Activated gamma-delta T cell treated with anti-CD3 and anti-CD28 coated beads, Interleukin-2, amount 50 U/mL, for 16 hours (primary cell): Measurements from ENCODE around the gene ABHD17C.
"Not testable (repeated sequence)": the region's sequence is repeated elsewhere in the genome, so short reads cannot be mapped to it uniquely, and the experiment has no call there.

Experiments used
- DNase-seq: peaks from one replicate; pipeline ENCODE4 v3.0.0-alpha.2; 2020; ENCODE audit warnings: low read depth

The ABHD17C gene

DNA sequence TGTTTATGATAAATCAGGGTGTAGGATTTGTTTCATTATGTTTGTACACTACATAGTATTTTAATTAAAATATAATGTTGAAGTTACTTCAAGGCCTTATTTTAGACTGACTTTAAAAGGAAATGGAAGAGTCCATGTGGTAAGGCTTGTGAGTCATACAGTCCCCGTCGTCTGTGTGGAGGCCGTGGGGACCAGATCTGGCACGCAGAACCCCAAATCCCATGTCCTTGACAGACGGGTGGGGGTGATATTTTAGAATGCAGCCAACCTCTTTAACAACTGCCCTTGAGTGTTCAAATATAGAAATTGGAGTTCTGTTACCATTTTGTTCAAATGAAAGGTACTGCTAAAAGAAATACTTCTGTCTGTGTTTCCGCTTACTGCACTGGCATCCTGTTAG, 35.8 kb downstream of the ABHD17C start:
- no peak for DNase-seq

DNA sequence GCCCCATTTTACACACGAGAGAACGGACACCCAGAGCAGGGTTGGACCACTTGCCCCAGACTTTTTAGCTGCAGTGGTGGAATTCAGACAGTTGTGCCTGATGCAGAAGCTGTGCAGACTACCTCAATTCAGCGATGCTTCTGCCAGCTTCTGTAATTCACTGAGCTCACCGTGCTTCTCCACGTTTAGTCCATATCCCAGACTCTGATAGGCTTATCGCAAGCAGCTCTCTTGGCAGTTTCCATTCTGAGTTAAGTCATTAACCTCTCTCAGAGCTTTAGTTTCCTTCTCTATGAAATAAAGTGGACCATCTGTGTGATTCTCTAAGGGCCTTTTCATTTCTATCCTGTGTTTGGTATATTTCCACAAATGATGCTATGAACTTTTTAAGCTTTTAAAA, 37.1 kb downstream of the ABHD17C start:
- DNase-seq = no peak

DNA sequence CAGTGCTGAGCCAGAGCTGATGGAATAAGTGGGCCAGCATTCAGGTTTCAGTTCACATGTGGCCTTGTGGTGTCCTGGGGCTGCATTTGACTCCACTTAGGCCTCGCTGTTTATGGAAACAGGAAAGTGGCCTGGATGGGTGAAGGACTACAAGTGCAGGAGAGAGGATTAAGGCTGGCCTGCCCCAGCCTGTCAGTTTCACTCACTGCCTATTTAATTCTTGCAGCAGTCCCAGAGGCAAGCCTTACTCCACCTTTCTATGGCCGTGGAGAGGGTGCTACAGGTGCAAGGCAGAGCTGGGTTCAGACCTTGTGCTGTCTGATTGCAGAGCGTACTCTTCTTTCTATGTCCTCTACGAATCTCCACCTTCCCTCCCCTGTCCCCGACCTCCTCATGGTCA, 37.7 kb downstream of the ABHD17C start:
- no peak for DNase-seq

DNA sequence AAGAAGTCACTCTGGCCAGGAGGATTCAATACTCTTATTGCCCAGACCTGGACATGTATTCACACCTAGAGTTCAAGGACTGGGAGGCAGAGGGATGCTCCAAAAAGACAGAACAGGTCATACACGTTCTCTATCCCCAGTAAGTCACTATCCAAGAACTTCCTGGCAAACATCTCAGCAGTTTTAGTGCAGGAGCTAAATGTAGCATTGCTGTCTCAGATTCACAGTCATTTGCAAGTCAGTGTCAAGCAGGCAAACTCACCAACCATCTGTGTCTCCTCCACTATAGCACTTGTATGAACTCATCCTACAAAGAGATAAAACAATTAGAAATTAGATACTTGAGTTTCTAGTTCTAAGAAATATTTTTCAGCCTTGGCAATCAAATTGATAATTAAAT, 38.4 kb downstream of the ABHD17C start:
- no peak for DNase-seq

DNA sequence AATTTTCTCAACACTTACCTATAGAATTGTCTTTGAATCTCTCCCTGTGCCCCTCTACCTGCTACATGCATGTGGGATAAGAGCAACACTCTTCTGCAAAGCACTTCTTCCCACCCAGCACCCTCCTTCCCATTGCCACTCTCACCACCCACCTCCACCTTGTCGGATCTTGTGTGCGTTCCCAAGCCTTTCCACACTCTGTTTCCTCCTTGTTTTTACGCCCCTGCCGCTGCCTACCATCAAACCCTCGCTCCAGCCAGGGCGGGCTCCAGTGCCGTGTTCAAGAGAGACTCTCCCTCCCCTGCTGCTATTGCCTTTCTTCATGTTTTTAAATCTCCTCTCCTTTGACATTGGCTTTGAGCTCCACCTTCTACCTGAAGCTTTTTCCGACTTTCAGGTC, 40.2 kb downstream of the ABHD17C start:
- DNase-seq = no peak

DNA sequence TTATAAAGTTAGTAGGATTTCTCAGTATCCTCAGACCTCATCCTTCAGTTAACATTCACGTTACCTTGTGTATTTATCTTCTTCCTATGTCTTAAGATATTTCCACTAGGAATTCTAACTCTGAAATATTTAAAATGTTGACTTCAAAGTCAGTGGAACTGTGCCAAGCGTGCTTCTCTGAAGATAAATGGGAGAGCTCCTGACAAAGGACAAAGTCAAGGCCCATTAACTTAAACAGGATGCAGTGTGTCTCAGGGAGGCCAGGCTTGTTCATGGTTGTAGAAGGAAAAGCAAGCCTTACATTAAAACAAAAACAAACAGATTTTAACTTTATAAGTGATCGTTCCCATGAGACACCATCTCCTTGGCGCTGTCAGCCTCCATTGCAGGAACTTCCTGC, 41.5 kb downstream of the ABHD17C start:
- no peak for DNase-seq

DNA sequence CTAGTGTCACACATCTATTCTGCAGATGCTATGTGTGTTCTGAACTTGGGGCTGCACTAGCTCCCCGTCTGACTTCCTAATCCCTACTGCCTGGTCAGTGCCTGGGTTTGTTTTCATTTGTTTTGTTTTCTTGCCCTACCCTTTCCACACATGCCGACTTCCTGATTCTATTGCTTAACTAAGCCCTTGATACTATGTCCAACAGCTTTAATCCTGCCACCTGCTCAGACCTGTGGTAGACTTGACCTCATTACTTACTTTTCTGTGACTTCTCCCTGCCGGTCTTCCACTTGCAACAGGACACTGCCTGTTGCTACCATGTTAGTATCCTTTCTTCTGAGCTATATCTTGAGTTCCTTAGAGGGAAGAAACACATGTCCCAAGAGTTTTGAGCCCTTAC, 44.8 kb downstream of the ABHD17C start:
- DNase-seq = no peak

DNA sequence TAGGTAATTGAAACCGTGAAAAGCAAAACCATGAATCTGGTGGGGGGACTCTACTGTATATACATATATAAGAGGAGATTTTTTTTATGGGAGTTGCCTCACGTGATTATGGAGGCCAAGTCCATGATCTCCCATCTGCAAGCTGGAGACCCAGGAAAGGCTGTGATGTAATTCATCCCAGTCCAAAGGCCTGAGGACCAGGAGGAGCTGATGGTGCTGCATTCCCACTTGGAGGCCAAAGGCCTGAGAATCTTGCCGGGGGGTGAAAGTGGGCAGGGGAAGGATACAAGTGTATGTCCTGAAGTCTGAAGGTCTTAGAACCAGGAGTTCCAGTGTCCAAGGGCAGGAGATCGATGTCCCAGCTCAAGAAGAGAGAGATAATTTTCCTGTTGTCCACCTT, 47.0 kb downstream of the ABHD17C start:
- no peak for DNase-seq

DNA sequence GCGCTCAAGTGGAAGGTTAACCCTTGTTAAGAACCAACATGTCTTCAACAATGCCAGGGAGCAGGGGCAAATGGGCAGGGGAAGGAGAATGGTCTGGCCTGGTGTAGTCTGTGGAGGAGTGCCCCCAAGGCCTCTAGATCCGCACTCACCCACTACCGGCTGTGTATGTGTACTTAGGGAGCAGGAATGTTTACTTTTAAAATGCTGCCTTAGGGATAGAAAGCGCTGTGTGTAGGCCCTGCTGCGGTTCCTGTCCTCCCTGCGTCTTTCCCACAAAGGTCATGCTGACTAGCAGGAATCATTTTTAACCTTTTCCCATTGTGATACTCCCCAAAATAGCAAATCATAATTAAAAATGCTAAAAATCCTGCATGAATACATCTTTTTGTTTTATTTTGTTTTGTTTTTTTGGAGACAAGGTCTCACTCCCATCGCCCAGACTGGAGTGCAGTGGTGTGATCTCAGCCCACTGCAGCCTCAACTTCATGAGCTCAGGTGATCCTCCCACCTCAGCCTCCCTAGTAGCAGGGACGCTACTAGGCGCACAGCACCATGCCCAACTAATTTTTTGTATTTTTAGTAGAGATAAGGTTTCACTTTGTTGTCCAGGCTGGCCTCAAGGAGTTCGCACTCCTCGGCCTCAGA, 48.2 kb downstream of the ABHD17C start:
- DNase-seq = no peak

DNA sequence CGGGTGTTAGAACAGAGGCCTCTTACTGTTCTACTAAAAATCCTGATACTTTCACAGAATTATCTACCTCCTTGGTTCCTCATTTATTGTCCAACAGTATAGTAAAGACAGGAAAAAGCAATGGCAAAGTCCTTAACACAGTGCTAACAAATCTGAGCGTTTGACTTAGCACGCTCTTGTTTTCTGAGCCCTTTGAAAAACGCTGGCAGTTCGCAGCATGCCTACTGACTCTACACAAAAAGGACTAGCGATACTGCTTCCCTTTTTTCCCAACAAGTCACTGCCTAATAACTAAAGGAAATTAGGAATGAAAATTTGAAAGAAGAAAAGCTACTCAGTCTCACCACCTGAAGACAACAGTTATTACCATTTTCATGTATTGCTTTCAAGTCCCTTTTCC, 49.3 kb downstream of the ABHD17C start:
- DNase-seq = no peak

DNA sequence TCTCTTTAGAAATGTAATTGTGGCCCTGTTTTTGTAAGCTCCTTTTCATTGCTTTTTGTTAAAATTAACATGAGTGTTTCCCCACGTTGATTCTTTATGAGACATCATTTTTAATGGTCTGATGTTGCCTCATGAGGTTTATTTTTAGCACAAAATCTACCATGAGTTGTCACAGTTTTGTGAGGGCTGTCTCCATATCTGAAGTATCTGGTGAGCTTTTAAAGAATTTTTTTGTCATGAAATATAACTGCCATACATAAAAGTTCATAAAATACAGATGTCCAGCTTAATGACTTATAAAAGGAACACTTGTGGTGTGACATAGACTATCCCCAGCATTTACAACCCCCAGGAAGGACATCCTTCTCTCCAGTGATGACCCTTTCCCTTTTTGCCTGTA, 49.7 kb downstream of the ABHD17C start:
- DNase-seq = no peak

DNA sequence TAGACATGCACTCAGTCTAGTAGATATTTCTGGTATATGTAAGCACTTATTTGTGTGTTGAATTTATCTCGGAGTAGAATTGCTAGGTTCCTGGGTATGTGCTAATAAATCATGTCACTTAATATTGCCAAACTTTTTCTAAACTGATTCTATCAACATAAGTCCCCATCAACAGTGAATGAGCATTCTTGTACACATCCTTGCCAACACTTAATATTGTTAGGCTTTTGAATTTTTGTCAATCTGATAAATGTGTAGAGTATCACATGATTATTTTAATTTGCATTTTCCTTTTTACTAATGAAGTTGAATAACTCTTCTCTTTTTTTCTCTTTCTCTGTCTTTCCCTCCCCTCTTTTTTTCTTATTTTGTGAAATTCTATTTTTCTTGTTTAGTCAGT, 50.8 kb downstream of the ABHD17C start:
- DNase-seq = no peak

DNA sequence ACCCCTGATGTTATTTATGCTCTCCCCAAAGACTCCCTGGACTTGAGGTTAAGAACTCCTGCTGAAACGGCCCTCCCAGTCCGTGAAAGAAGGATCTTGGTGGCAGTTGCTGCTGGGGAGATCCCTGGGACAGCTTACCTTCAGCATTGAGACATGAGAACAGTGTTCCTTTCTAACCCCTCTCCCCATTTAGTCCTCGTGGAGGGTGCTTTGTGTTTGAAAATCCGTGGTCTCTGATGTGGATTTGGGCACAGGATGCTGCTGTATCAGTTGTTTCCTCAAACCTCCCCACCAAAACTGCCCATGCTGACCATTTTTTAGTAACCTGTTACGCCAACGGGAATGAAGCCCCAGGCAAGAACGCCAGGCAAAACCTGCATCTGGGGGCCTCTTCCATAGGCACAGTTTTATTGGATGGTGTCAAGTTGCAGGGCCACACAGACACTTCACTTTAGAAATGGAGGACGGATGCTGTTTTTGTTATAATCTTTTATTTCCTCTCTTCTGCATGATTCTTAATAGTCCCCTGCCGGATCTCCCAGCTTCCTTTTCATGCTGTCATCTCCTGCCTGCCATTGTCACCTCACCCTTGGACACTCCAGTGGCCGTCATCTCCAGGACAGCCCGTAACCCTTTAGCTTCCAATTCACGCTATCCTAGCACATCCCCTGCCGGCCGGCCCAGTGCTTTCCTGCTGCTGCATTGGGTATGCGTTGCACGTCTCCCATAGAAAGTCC, 52.4 kb downstream of the ABHD17C start:
- DNase-seq = no peak

DNA sequence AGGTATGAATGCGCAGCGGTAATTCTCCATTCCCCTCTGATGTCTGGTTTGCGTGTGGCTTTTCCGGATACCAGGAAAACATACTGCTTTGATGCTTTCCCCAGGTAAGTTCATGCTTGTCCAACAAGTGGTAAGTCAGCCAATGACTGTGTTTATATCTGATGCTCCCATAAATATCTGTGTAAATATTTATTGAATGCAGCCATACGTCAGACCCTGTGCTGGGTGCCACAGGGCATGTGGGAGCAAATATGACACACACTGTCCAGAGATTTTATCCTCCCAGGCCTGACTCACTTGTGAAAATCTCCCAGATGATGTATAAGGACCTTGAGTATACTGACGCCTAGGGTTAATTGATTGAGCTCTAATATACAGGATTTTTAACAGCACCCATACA, 54.5 kb downstream of the ABHD17C start:
- DNase-seq = no peak

DNA sequence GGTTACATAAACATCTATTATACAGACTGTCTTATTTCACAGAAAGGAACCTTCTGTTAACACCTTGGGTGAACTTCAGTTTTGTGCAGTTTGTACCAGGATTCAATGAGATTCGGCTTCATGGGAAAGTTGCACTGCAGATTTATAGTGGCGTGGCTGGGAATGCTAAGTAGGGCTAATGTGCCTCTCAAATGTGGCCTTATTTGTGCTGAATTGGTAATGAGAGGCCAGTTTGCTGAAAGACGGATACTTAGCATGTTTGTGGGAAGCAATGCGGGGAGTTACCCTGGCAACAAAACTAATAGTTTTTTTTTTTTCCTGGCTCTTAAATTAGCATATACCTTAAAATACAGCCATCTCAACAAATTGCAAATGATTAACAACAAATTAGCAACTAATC, 55.5 kb downstream of the ABHD17C start:
- DNase-seq = no peak

DNA sequence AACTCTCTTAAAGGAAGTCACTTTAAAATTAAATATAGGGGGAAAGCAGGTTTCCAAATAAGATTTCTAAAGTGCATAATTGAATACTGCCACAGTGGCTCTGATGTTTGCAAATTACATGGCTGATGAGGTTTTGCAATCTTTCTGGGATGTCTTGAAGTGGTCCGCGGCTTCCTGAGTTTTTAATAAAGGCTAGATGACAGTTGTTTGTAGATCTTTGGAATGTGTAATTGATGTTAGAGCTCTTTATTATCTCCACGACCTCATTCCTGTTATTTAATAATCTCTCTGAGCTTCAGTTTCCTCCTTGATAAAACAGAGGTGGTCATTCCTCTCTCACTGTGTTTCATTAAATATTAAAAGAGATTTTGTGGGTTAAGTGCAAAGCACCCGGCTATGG, 57.1 kb downstream of the ABHD17C start:
- no peak for DNase-seq

DNA sequence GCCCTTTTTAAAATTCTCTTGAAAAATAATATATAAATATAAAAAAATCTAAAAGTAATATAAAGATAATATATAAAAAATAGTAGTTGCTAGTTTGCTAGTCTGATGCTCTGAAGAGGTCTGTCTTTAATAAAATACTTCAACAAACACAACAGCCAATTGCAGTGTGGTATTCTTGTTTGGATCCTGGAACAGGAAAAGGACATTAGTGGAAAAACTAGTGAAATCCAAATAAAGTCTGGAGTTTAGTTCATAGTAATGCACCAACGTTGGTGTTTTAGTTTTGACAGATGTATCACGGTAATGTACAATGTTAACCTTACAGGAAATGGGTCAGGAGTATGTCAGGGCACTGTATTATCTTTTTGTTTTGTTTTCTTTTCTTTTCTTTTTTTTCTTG, 58.1 kb downstream of the ABHD17C start:
- no peak for DNase-seq

DNA sequence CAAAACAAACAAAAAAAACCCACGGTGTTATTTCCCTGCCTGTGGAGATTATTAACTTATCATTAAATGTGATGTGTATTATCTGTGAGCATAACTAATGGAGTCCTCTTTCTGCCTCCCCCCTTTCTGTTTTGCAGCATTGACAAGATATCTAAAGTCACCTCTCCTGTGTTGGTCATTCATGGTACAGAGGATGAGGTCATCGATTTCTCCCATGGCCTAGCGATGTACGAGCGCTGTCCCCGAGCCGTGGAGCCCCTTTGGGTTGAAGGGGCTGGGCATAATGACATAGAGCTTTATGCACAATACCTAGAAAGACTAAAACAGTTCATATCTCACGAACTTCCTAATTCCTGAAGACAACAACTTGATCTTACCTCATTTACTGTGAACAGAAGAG, 58.9 kb downstream of the ABHD17C start:
- no peak for DNase-seq

DNA sequence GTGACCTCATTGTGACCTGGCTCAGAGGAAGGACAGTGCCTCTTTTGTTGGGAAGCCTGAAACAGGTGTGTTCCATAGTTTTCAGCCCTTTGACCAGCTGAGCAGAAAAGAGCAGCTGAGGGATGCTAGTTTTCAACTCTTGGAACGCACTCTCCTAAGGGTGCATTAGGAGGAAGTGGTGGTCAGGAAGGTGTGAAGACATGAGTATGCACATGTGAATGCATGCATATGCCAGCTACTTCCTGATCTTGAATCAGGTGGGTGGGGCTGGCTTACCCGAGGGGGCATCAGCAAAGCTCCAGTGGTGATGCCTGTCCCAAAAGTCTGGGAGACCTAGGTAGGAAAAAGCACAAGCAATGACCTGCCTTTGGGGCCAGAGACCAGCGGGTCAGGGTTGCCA, 60.8 kb downstream of the ABHD17C start:
- DNase-seq = no peak

DNA sequence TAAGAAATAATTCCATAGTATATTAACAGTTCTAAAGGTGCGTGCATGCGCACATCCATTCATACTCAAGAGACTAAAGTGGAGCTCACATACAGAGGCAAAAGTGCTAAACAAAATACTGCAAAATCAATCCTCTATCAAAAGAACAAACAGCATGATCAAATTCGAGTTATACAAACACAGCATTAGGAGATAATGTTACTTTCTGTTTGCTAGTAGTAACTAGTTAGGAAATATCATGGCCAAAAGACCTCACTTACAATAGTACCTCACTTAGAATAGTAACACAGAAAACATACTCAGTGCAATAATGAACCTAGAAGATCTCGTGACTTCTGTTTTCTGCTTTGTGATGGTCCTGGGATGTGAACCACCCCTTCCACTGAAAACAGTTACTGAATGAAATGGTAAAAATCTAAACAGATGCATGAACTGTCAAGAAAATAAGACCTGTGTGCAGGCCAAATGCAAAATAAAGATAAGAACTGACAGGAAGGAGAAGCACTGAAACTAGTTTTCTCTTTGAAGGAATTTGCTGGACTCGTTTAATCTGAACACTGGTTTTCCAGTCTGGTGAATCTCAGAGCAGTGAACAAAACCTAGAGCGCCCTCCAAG, 63.1 kb downstream of the ABHD17C start:
- DNase-seq = no peak

DNA sequence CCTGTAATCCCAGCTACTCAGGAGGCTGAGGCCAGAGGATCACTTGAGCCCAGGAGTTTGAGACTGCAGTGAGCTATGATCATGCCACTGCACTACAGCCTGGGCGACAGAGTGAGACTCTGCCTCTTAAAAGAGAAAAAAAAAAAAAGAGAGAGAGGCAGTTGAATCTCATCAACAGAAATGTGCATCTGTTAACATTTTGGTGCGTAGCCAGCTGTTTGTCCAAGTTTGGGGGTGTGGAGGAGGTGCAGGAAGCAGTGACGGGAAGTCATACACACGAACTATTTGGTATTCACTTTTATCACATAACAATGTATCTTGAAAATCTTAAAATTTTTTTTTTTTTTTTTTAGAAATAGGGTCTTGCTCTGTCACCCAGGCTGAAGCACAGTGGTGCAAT, 65.8 kb downstream of the ABHD17C start:
- no peak for DNase-seq

DNA sequence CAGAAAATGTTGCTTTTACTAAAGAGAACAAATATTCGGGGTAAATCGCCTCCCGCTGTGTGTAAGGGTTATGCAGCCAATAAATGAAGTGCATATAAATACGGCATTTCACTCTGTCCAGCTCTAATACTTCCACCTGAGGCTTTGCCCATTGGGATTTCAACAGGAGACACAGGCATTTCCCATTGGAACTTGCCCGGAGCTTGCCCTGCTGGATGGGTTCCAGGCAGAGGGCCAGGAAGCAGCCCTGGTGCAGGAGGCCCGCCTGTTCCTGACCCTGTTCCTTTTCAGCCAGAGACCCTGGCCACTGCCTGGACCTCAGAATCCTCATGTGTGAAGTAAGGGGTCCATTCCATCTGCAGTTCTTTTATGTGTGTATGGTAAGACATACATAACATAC, 66.6 kb downstream of the ABHD17C start:
- no peak for DNase-seq

DNA sequence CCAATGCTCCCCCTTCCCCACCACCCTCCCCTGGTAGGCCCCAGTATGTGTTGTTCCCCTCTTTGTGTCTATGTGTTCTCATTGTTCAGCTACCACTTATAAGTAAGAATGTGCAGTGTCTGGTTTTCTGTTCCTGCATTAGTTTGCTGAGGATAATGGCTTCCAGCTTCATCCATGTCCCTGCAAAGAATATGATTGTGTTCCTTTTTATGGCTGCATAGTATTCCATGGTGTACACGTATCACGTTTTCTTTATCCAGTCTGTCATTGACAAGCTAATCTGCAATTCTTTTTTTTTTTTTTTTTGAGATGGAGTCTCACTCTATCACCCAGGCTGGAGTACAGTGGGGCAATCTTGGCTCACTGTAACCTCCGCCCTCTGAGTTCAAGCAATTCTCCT, 68.1 kb downstream of the ABHD17C start:
- DNase-seq = not testable (repeated sequence)

DNA sequence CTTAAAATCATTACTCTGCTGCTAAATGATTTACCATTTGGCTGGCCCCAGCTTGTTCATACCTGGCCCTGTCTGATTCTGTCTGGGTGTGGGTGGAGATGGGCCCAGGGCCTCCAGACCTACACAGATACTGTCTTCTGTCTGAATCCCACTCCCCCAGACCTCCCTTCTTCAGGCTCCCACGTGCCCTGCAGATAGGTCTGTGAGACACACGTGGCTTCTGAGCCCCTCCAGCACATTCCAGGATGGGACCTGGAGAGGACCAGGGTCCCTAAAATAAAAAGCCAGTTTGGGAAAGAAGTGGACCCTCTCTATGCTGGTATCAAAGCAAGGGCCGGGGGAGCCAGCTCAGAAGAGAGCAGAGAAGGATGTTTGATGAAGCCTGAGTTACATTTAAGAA, 69.4 kb downstream of the ABHD17C start:
- no peak for DNase-seq
